ENCODE results near the gene MYO6.

MYO6 gene

GRCh38 chr6:75800133-75800532, 51.1 kb downstream of the MYO6 start:
- H3K4me3 ChIP-seq (ENCODE audit: low read length in 2 of 2): no peak overlapping the region
- no peaks in the 10 kb centered on the region for H3K4me1 ChIP-seq (ENCODE audit: control insufficient read depth, insufficient read depth, low read length)
- H3K27ac ChIP-seq (ENCODE audit: low read length): no peak overlapping the region
- peaks cover 0 to 2% of the 10 kb centered on the region in 2 donors for H3K36me3 ChIP-seq (ENCODE audit: control insufficient read depth in 2 of 2, insufficient read depth in 2 of 2, low read length in 2 of 2)
- no peaks in the 10 kb centered on the region for H3K9me3 ChIP-seq (ENCODE audit: control insufficient read depth in 2 of 2, low read length in 2 of 2)
- no peak overlapping the region for H3K9ac ChIP-seq (ENCODE audit: low read length in 2 of 2)
- no peaks in the 10 kb centered on the region for H3K27me3 ChIP-seq (ENCODE audit: control insufficient read depth in 1 of 2, insufficient read depth in 2 of 2, low read length in 2 of 2)

DNA sequence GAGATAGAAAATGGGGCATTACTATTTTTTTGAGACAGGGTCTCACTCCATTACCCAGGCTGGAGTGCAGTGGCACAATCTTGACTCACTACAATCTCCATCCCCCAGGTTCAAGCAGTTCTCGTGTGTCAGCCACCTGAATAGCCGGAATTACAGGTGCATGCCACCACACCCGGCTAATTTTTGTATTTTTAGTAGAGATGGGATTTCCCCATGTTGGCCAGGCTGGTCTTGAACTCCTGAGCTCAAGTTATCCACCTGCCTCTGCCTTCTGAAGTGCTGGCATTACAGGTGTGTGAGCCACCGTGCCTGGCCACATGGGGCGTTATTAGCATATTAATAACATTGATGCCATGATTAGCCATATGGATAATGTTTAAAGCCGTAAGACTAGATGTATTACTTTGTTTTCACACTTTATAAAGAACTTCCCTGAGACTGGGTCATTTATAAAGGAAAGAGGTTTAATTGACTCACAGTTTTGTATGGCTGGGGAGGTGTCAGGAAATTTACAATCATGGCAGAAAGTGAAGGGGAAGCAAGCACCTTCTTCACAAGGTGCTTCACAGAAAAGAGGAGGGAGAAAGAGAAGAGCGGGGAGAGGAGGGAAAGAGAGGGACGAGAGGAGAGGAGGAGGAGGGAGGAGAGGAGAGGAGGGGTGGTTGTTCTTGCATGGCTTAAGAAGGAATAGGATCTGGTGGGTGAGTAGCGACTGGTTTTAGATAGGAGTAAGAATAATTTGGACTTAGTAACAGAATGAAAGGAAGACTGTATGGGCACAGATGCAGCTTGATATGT, 51.9 kb downstream of the MYO6 start:
- Histone ChIP-seq H3K4me1 (ENCODE audit: control insufficient read depth, insufficient read depth, low read length) (no peaks in the 10 kb centered on the region), H3K27ac (ENCODE audit: low read length) (no peak overlapping the region), H3K9ac (ENCODE audit: low read length in 2 of 2) (no peak overlapping the region), H3K4me3 (ENCODE audit: low read length in 2 of 2) (no peak overlapping the region), H3K9me3 (ENCODE audit: control insufficient read depth in 2 of 2, low read length in 2 of 2) (no peaks in the 10 kb centered on the region), H3K36me3 (ENCODE audit: control insufficient read depth in 2 of 2, insufficient read depth in 2 of 2, low read length in 2 of 2) (peaks cover 0 to 2% of the 10 kb centered on the region in 2 donors), H3K27me3 (ENCODE audit: control insufficient read depth in 1 of 2, insufficient read depth in 2 of 2, low read length in 2 of 2) (no peaks in the 10 kb centered on the region)

- no peaks in the 10 kb centered on the region for H3K4me1 ChIP-seq (ENCODE audit: control insufficient read depth, insufficient read depth, low read length)
- no peaks in the 10 kb centered on the region for H3K27me3 ChIP-seq (ENCODE audit: control insufficient read depth in 1 of 2, insufficient read depth in 2 of 2, low read length in 2 of 2)
- no peaks in the 10 kb centered on the region for H3K9me3 ChIP-seq (ENCODE audit: control insufficient read depth in 2 of 2, low read length in 2 of 2)
- H3K9ac ChIP-seq (ENCODE audit: low read length in 2 of 2): no peak overlapping the region
- peaks cover 0 to 2% of the 10 kb centered on the region in 2 donors for H3K36me3 ChIP-seq (ENCODE audit: control insufficient read depth in 2 of 2, insufficient read depth in 2 of 2, low read length in 2 of 2)
- no peak overlapping the region for H3K4me3 ChIP-seq (ENCODE audit: low read length in 2 of 2)
- no peak overlapping the region for H3K27ac ChIP-seq (ENCODE audit: low read length)
These were observed 53.3 kb downstream of the MYO6 start for GRCh38 chr6:75802366-75802765.

- Histone ChIP-seq H3K27ac (ENCODE audit: low read length) (no peak overlapping the region), H3K9ac (ENCODE audit: low read length in 2 of 2) (no peak overlapping the region), H3K27me3 (ENCODE audit: control insufficient read depth in 1 of 2, insufficient read depth in 2 of 2, low read length in 2 of 2) (no peaks in the 10 kb centered on the region)
These were observed 59.5 kb downstream of the MYO6 start for GRCh38 chr6:75808507-75808906.

GRCh38 chr6:75812560-75812959, 63.5 kb downstream of the MYO6 start:
- Histone ChIP-seq H3K27me3 (ENCODE audit: control insufficient read depth in 1 of 2, insufficient read depth in 2 of 2, low read length in 2 of 2) (no peaks in the 10 kb centered on the region), H3K9me3 (ENCODE audit: control insufficient read depth in 2 of 2, low read length in 2 of 2) (no peaks in the 10 kb centered on the region), H3K36me3 (ENCODE audit: control insufficient read depth in 2 of 2, insufficient read depth in 2 of 2, low read length in 2 of 2) (no peaks in the 10 kb centered on the region), H3K4me3 (ENCODE audit: low read length in 2 of 2) (no peak overlapping the region), H3K27ac (ENCODE audit: low read length) (no peak overlapping the region), H3K9ac (ENCODE audit: low read length in 2 of 2) (no peak overlapping the region), H3K4me1 (ENCODE audit: control insufficient read depth, insufficient read depth, low read length) (no peaks in the 10 kb centered on the region)

More at GRCh38 chr6:75808507-75808906, 59.5 kb downstream of the MYO6 start:
- Histone ChIP-seq H3K4me1 (ENCODE audit: control insufficient read depth, insufficient read depth, low read length) (no peaks in the 10 kb centered on the region), H3K4me3 (ENCODE audit: low read length in 2 of 2) (no peak overlapping the region), H3K36me3 (ENCODE audit: control insufficient read depth in 2 of 2, insufficient read depth in 2 of 2, low read length in 2 of 2) (peaks cover 0 to 2% of the 10 kb centered on the region in 2 donors), H3K9me3 (ENCODE audit: control insufficient read depth in 2 of 2, low read length in 2 of 2) (no peaks in the 10 kb centered on the region)

GRCh38 chr6:75813476-75814250, 64.6 kb downstream of the MYO6 start:
- no peaks in the 10 kb centered on the region for H3K27me3 ChIP-seq (ENCODE audit: control insufficient read depth in 1 of 2, insufficient read depth in 2 of 2, low read length in 2 of 2)
- no peaks in the 10 kb centered on the region for H3K9me3 ChIP-seq (ENCODE audit: control insufficient read depth in 2 of 2, low read length in 2 of 2)
- no peak overlapping the region for H3K27ac ChIP-seq (ENCODE audit: low read length)
- no peaks in the 10 kb centered on the region for H3K4me1 ChIP-seq (ENCODE audit: control insufficient read depth, insufficient read depth, low read length)
- no peaks in the 10 kb centered on the region for H3K36me3 ChIP-seq (ENCODE audit: control insufficient read depth in 2 of 2, insufficient read depth in 2 of 2, low read length in 2 of 2)
- no peak overlapping the region for H3K9ac ChIP-seq (ENCODE audit: low read length in 2 of 2)
- H3K4me3 ChIP-seq (ENCODE audit: low read length in 2 of 2): no peak overlapping the region

DNA sequence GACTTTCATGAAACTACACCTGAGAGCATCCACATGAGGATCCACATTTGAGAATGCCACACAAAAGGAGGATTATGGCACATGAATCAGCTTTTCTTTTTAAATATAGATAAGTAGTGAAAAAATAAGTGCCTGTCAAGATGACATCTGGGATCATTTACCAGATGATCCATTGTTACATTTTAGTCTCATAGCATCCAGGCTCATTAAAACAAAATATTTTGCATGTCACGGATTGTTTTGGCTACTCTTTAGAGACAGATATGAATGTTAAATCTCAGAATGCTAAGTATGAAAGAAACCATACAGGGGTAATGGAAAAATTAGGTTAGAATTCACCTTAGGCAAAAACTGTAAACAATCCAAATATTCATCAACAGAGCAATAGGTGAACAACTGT, 66.7 kb downstream of the MYO6 start:
- Histone ChIP-seq H3K4me3 (ENCODE audit: low read length in 2 of 2) (no peak overlapping the region), H3K27me3 (ENCODE audit: control insufficient read depth in 1 of 2, insufficient read depth in 2 of 2, low read length in 2 of 2) (no peaks in the 10 kb centered on the region), H3K4me1 (ENCODE audit: control insufficient read depth, insufficient read depth, low read length) (no peaks in the 10 kb centered on the region), H3K9me3 (ENCODE audit: control insufficient read depth in 2 of 2, low read length in 2 of 2) (no peaks in the 10 kb centered on the region), H3K27ac (ENCODE audit: low read length) (no peak overlapping the region), H3K36me3 (ENCODE audit: control insufficient read depth in 2 of 2, insufficient read depth in 2 of 2, low read length in 2 of 2) (no peaks in the 10 kb centered on the region), H3K9ac (ENCODE audit: low read length in 2 of 2) (no peak overlapping the region)

DNA sequence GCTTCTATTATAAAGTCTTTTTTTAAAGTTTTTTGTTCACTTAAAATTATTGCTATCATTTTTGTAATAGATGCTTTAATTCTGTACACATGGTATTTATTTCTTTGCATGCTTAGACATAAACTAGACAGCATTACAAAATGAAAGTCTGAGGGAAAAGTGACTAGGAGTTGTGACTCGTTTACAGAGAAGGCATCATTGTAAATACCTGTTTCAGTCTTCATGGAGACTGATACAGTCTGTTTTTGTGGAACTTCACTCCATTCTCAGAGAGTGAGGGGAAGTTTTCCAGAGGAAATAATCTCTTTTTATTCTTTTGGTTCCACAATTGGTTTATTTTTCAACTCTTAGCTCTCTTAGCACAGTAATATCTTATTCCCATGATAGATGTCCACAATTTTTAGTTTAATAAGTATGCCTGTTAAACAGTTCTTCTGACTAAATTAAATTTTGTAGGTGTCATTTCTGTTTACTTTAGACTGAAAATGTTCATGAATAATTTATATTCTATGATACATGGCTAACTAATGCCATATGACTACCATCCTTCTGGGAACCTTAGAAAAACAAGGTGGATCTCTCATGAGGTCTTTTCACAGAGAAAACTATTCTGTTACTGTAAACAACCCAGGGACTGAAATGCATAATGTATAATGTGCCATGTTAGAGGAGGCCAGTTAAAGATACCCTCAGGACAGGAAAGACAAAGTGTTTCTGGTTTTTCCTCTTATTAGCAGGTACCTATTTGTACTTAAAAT, 69.2 kb downstream of the MYO6 start:
- Histone ChIP-seq H3K9me3 (ENCODE audit: control insufficient read depth in 2 of 2, low read length in 2 of 2) (no peaks in the 10 kb centered on the region), H3K9ac (ENCODE audit: low read length in 2 of 2) (no peak overlapping the region), H3K27me3 (ENCODE audit: control insufficient read depth in 1 of 2, insufficient read depth in 2 of 2, low read length in 2 of 2) (no peaks in the 10 kb centered on the region), H3K27ac (ENCODE audit: low read length) (no peak overlapping the region), H3K4me1 (ENCODE audit: control insufficient read depth, insufficient read depth, low read length) (no peaks in the 10 kb centered on the region), H3K4me3 (ENCODE audit: low read length in 2 of 2) (no peak overlapping the region), H3K36me3 (ENCODE audit: control insufficient read depth in 2 of 2, insufficient read depth in 2 of 2, low read length in 2 of 2) (no peaks in the 10 kb centered on the region)

DNA sequence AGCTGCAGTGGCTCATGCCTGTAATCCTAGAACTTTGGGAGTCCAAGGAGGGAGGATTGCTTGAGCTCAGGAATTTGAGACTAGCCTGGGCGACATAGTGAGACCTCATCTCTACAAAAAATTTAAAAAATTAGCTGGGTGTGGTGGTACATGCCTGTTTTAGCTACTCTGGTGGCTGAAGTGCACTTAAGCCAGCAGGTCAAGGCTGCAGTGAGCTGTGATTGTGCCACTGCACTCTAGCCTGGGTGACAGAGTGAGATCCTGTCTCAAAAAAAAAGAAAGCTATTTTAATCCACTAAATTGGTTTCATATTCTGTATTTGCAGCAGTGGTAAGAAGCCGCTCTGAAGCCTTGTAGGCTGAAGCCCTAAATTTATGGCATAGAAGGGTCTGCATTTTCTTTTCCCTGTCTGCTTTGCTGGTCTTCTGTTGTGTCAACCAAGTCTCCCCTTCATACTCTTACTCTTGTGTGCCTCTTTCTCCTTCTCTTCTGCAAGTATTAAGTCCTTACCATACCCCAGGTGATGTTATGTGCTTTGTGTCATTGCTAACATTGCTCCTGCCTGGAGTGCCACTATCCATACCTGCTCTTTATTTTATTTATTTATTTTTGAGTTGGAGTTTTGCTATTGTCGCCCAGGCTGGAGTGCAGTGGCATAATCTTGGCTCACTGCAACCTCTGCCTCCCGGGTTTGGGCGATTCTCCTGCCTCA, 70.9 kb downstream of the MYO6 start:
- Histone ChIP-seq H3K27ac (ENCODE audit: low read length) (no peak overlapping the region), H3K9ac (ENCODE audit: low read length in 2 of 2) (no peak overlapping the region)

GRCh38 chr6:75824160-75824559, 75.1 kb downstream of the MYO6 start:
- H3K27me3 ChIP-seq (ENCODE audit: control insufficient read depth in 1 of 2, insufficient read depth in 2 of 2, low read length in 2 of 2): no peaks in the 10 kb centered on the region
- no peaks in the 10 kb centered on the region for H3K9me3 ChIP-seq (ENCODE audit: control insufficient read depth in 2 of 2, low read length in 2 of 2)
- H3K4me1 ChIP-seq (ENCODE audit: control insufficient read depth, insufficient read depth, low read length): no peaks in the 10 kb centered on the region
- H3K9ac ChIP-seq (ENCODE audit: low read length in 2 of 2): no peak overlapping the region
- no peak overlapping the region for H3K4me3 ChIP-seq (ENCODE audit: low read length in 2 of 2)
- H3K27ac ChIP-seq (ENCODE audit: low read length): no peak overlapping the region
- no peaks in the 10 kb centered on the region for H3K36me3 ChIP-seq (ENCODE audit: control insufficient read depth in 2 of 2, insufficient read depth in 2 of 2, low read length in 2 of 2)

More for the DNA sequence above, 70.9 kb downstream of the MYO6 start:
- Histone ChIP-seq H3K4me3 (ENCODE audit: low read length in 2 of 2) (no peak overlapping the region), H3K36me3 (ENCODE audit: control insufficient read depth in 2 of 2, insufficient read depth in 2 of 2, low read length in 2 of 2) (no peaks in the 10 kb centered on the region), H3K9me3 (ENCODE audit: control insufficient read depth in 2 of 2, low read length in 2 of 2) (no peaks in the 10 kb centered on the region), H3K4me1 (ENCODE audit: control insufficient read depth, insufficient read depth, low read length) (no peaks in the 10 kb centered on the region), H3K27me3 (ENCODE audit: control insufficient read depth in 1 of 2, insufficient read depth in 2 of 2, low read length in 2 of 2) (no peaks in the 10 kb centered on the region)

Measured in stomach smooth muscle (tissue), 2 donors.